B cell (primary cell): ENCODE results near the gene MYOCD. TPM values are rescaled to one million over a fixed set of nuclear protein-coding genes. Genes with fewer than 3 reads are reported as not detected.

Source experiments
- ATAC-seq: fragments of 200-7000 bp; cut with Tn5 transposase; one replicate; pipeline ENCODE4 v1.10.0; 2021; ENCODE audit warnings: low read depth, mild to moderate bottlenecking, moderate number of reproducible peaks, moderate library complexity
- CTCF ChIA-PET: fragments of 350-600 bp; sonication (Branson Sonifier 250); formaldehyde crosslinking; loops from one replicate; lab custom pipeline; 2021; ENCODE audit warnings: antibody characterized with exemption, inconsistent platforms; lab: Charles Lee
- POLR2A ChIA-PET: fragments of 350-600 bp; sonication (Branson Sonifier 250); formaldehyde crosslinking; loops from one replicate; lab custom pipeline; 2021; ENCODE audit warnings: antibody characterized with exemption; lab: Charles Lee
- DNase-seq: peaks from one replicate; pipeline ENCODE4 v3.0.0; 2013
- H2AFZ ChIP-seq: 2 replicates; pipeline ENCODE4 v1.6.1; 2012; ENCODE audit warnings: mild to moderate bottlenecking, low read depth, low read length; ENCODE audit not compliant: insufficient read depth, poor library complexity, severe bottlenecking
- H3K27ac ChIP-seq, 2 donors: 1 replicate in 1 of 2; 2 replicates in 1 of 2; pipeline ENCODE4 v1.5.1; 2012 to 2013; ENCODE audit warnings: low read length in 2 of 2, mild to moderate bottlenecking in 2 of 2, moderate library complexity in 1 of 2
- H3K27me3 ChIP-seq, 4 experiments: fragments of 200-600 bp in 1 of 4; sonication (generic) in 1 of 4; replicated peaks in 1 of 4; 1 replicate in 2 of 4; 2 replicates in 2 of 4; pipeline versions ENCODE4 v1.6.1 to v1.7.0; 2013 to 2016; ENCODE audit warnings: low read length in 3 of 4, mild to moderate bottlenecking in 2 of 4, mixed read lengths in 1 of 4, moderate library complexity in 1 of 4; ENCODE audit not compliant: insufficient read depth in 4 of 4, control insufficient read depth in 3 of 4; ENCODE audit errors: control extremely low read depth in 1 of 4
- H3K36me3 ChIP-seq, 2 experiments: replicated peaks in 1 of 2; 1 replicate in 1 of 2; 2 replicates in 1 of 2; pipeline versions ENCODE4 v1.6.1 to v1.7.1; 2013; ENCODE audit warnings: low read length in 1 of 2; ENCODE audit not compliant: insufficient read depth in 2 of 2, control insufficient read depth in 1 of 2; ENCODE audit errors: control extremely low read depth in 1 of 2, extremely low read depth in 1 of 2
- H3K4me1 ChIP-seq, 2 donors: fragments of 200-600 bp in 1 of 2; sonication (generic) in 1 of 2; 1 replicate in 1 of 2; 2 replicates in 1 of 2; pipeline versions ENCODE4 v1.5.1 to v1.6.1; 2013 to 2017; ENCODE audit warnings: low read length in 2 of 2; ENCODE audit not compliant: control insufficient read depth in 2 of 2, insufficient read depth in 2 of 2
- H3K4me2 ChIP-seq: replicated peaks from 2 replicates; pipeline ENCODE3; 2012; ENCODE audit warnings: mild to moderate bottlenecking, low read depth, low read length; ENCODE audit not compliant: poor library complexity, severe bottlenecking
- H3K4me3 ChIP-seq, 5 experiments: fragments of 200-600 bp in 1 of 5; sonication (generic) in 1 of 5; 1 replicate in 3 of 5; 2 replicates in 2 of 5; pipeline versions ENCODE4 v1.5.1 to v1.7.0; 2011 to 2016; ENCODE audit warnings: low read length in 4 of 5, mild to moderate bottlenecking in 4 of 5, low read depth in 2 of 5, control low read depth in 1 of 5, moderate library complexity in 1 of 5; ENCODE audit not compliant: insufficient read depth in 1 of 5; ENCODE audit errors: control extremely low read depth in 1 of 5, extremely low read depth in 1 of 5
- H3K79me2 ChIP-seq: fragments of 200-600 bp; sonication (generic); one replicate; pipeline ENCODE4 v1.6.0; 2016; ENCODE audit warnings: low read length; ENCODE audit not compliant: control insufficient read depth, insufficient read depth
- H3K9ac ChIP-seq: fragments of 200-600 bp; sonication (generic); 2 replicates; pipeline ENCODE4 v1.6.1; 2017; ENCODE audit warnings: mild to moderate bottlenecking, low read length, moderate library complexity
- H3K9me3 ChIP-seq, 3 donors: one replicate each; pipeline versions ENCODE4 v1.6.1 to v1.7.1; 2013; ENCODE audit warnings: low read length in 2 of 3; ENCODE audit not compliant: control insufficient read depth in 2 of 3, insufficient read depth in 1 of 3; ENCODE audit errors: control extremely low read depth in 1 of 3
- H4K20me1 ChIP-seq: 2 replicates; pipeline ENCODE4 v1.6.0; 2012; ENCODE audit warnings: mild to moderate bottlenecking, low read length; ENCODE audit not compliant: insufficient read depth, control insufficient read depth, poor library complexity, severe bottlenecking
- H3K27ac Mint-ChIP-seq: one replicate; pipeline ENCODE4 v1.8.0; 2021; ENCODE audit warnings: mixed read lengths
- H3K27me3 Mint-ChIP-seq: one replicate; pipeline ENCODE4 v1.8.0; 2021; ENCODE audit warnings: mixed read lengths
- H3K4me1 Mint-ChIP-seq: one replicate; pipeline ENCODE4 v1.8.0; 2021; ENCODE audit warnings: mixed read lengths
- H3K4me3 Mint-ChIP-seq: one replicate; pipeline ENCODE4 v1.8.0; 2021; ENCODE audit warnings: mixed read lengths
- H3K9me3 Mint-ChIP-seq: one replicate; pipeline ENCODE4 v1.8.0; 2022; ENCODE audit warnings: mixed read lengths; ENCODE audit not compliant: insufficient read depth
- EZH2 ChIP-seq: IDR thresholded peaks from 2 replicates; pipeline ENCODE4 v1.6.1; 2012; ENCODE audit warnings: borderline replicate concordance, low read depth, mild to moderate bottlenecking, moderate library complexity, low read length; ENCODE audit not compliant: insufficient read depth, poor library complexity, severe bottlenecking
- WGBS: methylation state at CpG from one replicate; pipeline ENCODE4 v1.1.5; 2013; ENCODE audit warnings: missing lambda C conversion rate; ENCODE audit not compliant: insufficient coverage; 5-methylcytosine and 5-hydroxymethylcytosine counted together
- intact Hi-C: fragments of 100-400 bp; cut with micrococcal nuclease; formaldehyde crosslinking; loops from one replicate; pipeline ENCODE4 v1.10.0; 2022
- polyA plus RNA-seq: library from polyadenylated mRNA; depleted of rRNA; stranded (reverse); fragments of >200 nt; gene quantifications from 2 replicates; pipeline ENCODE4 v1.2.3, GENCODE V29; 2012
- total RNA-seq, 2 donors: library from RNA; stranded (reverse); fragments of 120-200 nt in 1 of 2; gene quantifications; 1 replicate in 1 of 2; 2 replicates in 1 of 2; pipeline versions ENCODE4 v1.2.3 to v1.2.4, GENCODE V29; 2013 to 2022
- TF ChIP-seq, protein P1 (sequence below): fragments of 200-600 bp; IDR thresholded peaks from one replicate; pipeline ENCODE4 v1.8.0; 2022; ENCODE audit warnings: antibody characterized with exemption, mild to moderate bottlenecking

MYOCD gene
- total and polyA plus RNA-seq, 2 donors (not counting 1 experiment from before 2014, with no cell fraction given), result 0.32 TPM; not detected in 1

DNA sequence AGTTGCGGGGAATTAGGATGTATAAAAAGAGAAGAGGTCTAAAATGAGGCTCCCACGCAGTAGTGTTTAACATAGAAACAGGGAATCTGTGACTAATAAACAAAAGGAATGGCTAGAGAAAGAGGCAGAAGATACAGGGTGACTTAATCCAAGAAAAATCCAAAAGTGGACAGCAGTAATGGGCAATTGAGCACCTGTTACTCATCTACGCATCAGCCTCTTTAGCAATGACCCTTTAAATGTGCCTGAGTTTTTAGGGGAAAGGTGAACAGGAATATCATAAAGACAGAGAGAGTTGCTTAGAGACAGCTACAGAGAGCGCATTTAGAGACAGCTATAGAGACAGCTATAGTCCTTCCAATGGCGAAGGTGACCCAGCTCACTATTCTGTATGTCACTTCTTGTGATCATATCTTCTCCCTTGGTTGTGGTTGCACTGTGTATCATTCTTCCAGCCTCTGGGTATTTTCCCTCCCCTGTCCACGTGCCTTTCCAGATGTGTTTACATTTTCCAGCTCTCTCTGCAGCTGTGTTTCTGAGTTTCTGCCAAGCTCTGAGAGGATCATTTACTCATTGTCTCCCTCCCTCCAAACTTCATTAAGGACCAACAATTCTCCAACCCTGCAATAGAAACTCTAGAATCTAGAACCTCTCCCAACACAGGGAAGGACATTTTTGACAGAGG lies 61.5 kb downstream of the MYOCD start:
- DNase-seq (no peak), ATAC-seq (no peak)
- H3K79me2 ChIP-seq, result no peaks in the 10 kb centered on the region
- no peaks in the 10 kb centered on the region for H3K4me1 Mint-ChIP-seq
- H3K27ac Mint-ChIP-seq, result no peak overlapping the region
- WGBS, result 86% methylated on average over 6 of the region's 6 CpGs
- no peak overlapping the region for H3K4me3 ChIP-seq
- no peaks in the 10 kb centered on the region for H3K27me3 ChIP-seq
- H2AFZ ChIP-seq, result no peak overlapping the region
- no peak overlapping the region for H3K4me3 Mint-ChIP-seq
- H3K9me3 ChIP-seq, result peaks cover 0 to 4% (median 0%) of the 10 kb centered on the region in 3 donors
- no peak overlapping the region for H3K9ac ChIP-seq
- no peak overlapping the region for H3K27ac ChIP-seq
- intact Hi-C loops, result no loop called here
- TF ChIP-seq, protein P1, sequence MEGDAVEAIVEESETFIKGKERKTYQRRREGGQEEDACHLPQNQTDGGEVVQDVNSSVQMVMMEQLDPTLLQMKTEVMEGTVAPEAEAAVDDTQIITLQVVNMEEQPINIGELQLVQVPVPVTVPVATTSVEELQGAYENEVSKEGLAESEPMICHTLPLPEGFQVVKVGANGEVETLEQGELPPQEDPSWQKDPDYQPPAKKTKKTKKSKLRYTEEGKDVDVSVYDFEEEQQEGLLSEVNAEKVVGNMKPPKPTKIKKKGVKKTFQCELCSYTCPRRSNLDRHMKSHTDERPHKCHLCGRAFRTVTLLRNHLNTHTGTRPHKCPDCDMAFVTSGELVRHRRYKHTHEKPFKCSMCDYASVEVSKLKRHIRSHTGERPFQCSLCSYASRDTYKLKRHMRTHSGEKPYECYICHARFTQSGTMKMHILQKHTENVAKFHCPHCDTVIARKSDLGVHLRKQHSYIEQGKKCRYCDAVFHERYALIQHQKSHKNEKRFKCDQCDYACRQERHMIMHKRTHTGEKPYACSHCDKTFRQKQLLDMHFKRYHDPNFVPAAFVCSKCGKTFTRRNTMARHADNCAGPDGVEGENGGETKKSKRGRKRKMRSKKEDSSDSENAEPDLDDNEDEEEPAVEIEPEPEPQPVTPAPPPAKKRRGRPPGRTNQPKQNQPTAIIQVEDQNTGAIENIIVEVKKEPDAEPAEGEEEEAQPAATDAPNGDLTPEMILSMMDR, result no peak
- TF ChIP-seq EZH2, result no peak
- no peaks in the 10 kb centered on the region for H3K36me3 ChIP-seq
- H4K20me1 ChIP-seq, result no peaks in the 10 kb centered on the region
- no peaks in the 10 kb centered on the region for H3K9me3 Mint-ChIP-seq
- ChIA-PET CTCF (no interaction called here), POLR2A (no interaction called here)
- no peak overlapping the region for H3K4me2 ChIP-seq
- H3K4me1 ChIP-seq, result no peaks in the 10 kb centered on the region
- peaks cover 4% of the 10 kb centered on the region for H3K27me3 Mint-ChIP-seq

DNA sequence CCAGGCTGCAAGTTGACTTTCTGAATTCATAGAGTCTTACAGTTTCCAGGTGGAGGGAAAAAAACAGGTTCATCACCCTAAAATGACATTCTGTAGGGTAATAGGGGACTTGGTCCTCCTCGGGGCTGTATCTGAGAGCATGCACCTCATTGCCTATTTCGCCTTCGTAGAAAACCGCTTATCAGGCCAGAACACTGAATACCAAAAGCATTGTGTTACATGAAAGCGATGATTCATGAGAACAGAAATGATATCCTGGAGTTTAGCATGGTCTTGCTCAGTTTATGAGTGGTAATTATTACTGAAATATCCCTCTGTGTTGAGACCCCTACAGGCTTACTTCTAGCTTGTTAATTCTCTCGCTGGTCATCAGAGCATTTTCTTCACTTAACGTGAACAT lies 62.2 kb downstream of the MYOCD start:
- Histone ChIP-seq H3K36me3 (no peaks in the 10 kb centered on the region), H3K9me3 (peaks cover 0 to 4% (median 0%) of the 10 kb centered on the region in 3 donors), H3K4me1 (no peaks in the 10 kb centered on the region), H3K79me2 (no peaks in the 10 kb centered on the region), H3K9ac (no peak overlapping the region), H3K4me2 (no peak overlapping the region), H4K20me1 (no peaks in the 10 kb centered on the region), H3K27me3 (no peaks in the 10 kb centered on the region), H2AFZ (no peak overlapping the region), H3K4me3 (no peak overlapping the region), H3K27ac (no peak overlapping the region)
- ChIA-PET CTCF (no interaction called here), POLR2A (no interaction called here)
- H3K4me3 Mint-ChIP-seq, result no peak overlapping the region
- intact Hi-C loops, result no loop called here
- no peaks in the 10 kb centered on the region for H3K9me3 Mint-ChIP-seq
- WGBS, result 91% methylated on average over 5 of the region's 7 CpGs
- DNase-seq (no peak), ATAC-seq (no peak)
- H3K4me1 Mint-ChIP-seq, result no peaks in the 10 kb centered on the region
- TF ChIP-seq EZH2, result no peak
- TF ChIP-seq, protein P1, result no peak
- peaks cover 8% of the 10 kb centered on the region for H3K27me3 Mint-ChIP-seq
- H3K27ac Mint-ChIP-seq, result no peak overlapping the region
